Measurements from ENCODE around the gene HSD17B2. TPM values are rescaled to one million over a fixed set of nuclear protein-coding genes. Genes with fewer than 3 reads are reported as not detected.
"Not testable (repeated sequence)": the region's sequence is repeated elsewhere in the genome, so short reads cannot be mapped to it uniquely, and the experiment has no call there.

HSD17B2 gene
- total and polyA plus RNA-seq, 2 donors from 2014 or later: 0.79 to 1.8 TPM

GRCh38 chr16:82096641-82097040, 61.6 kb downstream of the HSD17B2 start:
- H3K9me3 ChIP-seq (ENCODE audit: control insufficient read depth in 2 of 3, insufficient read depth in 1 of 3, low read length in 3 of 3): no peaks in the 10 kb centered on the region
- no peaks in the 10 kb centered on the region for H3K36me3 ChIP-seq (ENCODE audit: control insufficient read depth in 2 of 3, insufficient read depth in 3 of 3, low read length in 3 of 3)
- no peak for TF ChIP-seq CTCF (IDR thresholded peaks at IDR 0.05; ENCODE audit: borderline replicate concordance, extremely low read depth, insufficient read depth)
- no peak overlapping the region for H3K9ac ChIP-seq (ENCODE audit: low read length in 3 of 3)
- H3K4me1 ChIP-seq (ENCODE audit: control insufficient read depth in 2 of 3, insufficient read depth in 2 of 3, low read depth in 1 of 3, low read length in 3 of 3): no peaks in the 10 kb centered on the region
- H3K27ac ChIP-seq (ENCODE audit: low read depth in 2 of 2, low read length in 2 of 2): no peak overlapping the region
- intact Hi-C loops (cut with DNase I): no loop called here
- H3K4me3 ChIP-seq (ENCODE audit: low read length in 3 of 3): no peak overlapping the region
- no peaks in the 10 kb centered on the region for H3K27me3 ChIP-seq (ENCODE audit: control insufficient read depth, insufficient read depth, low read length)
- DNase-seq: no peak
- no peak for FAIRE-seq

GRCh38 chr16:82105107-82105506, 70.1 kb downstream of the HSD17B2 start:
- no peak for TF ChIP-seq CTCF (IDR thresholded peaks at IDR 0.05; ENCODE audit: borderline replicate concordance, extremely low read depth, insufficient read depth)
- DNase-seq (no peak), FAIRE-seq (no peak)
- intact Hi-C loops (cut with DNase I): no loop called here
- Histone ChIP-seq H3K27ac (ENCODE audit: low read depth in 2 of 2, low read length in 2 of 2) (no peak overlapping the region), H3K9me3 (ENCODE audit: control insufficient read depth in 2 of 3, insufficient read depth in 1 of 3, low read length in 3 of 3) (no peaks in the 10 kb centered on the region), H3K36me3 (ENCODE audit: control insufficient read depth in 2 of 3, insufficient read depth in 3 of 3, low read length in 3 of 3) (no peaks in the 10 kb centered on the region), H3K27me3 (ENCODE audit: control insufficient read depth, insufficient read depth, low read length) (no peaks in the 10 kb centered on the region), H3K4me3 (ENCODE audit: low read length in 3 of 3) (no peak overlapping the region), H3K9ac (ENCODE audit: low read length in 3 of 3) (no peak overlapping the region), H3K4me1 (ENCODE audit: control insufficient read depth in 2 of 3, insufficient read depth in 2 of 3, low read depth in 1 of 3, low read length in 3 of 3) (no peaks in the 10 kb centered on the region)

GRCh38 chr16:82108100-82108499, 73.0 kb downstream of the HSD17B2 start:
- DNase-seq (no peak), FAIRE-seq (no peak)
- no peak for TF ChIP-seq CTCF (IDR thresholded peaks at IDR 0.05; ENCODE audit: borderline replicate concordance, extremely low read depth, insufficient read depth)

GRCh38 chr16:82108774-82109173, 73.7 kb downstream of the HSD17B2 start:
- DNase-seq (no peak), FAIRE-seq (no peak)
- intact Hi-C loops (cut with DNase I): no loop called here
- Histone ChIP-seq H3K36me3 (ENCODE audit: control insufficient read depth in 2 of 3, insufficient read depth in 3 of 3, low read length in 3 of 3) (no peaks in the 10 kb centered on the region), H3K4me3 (ENCODE audit: low read length in 3 of 3) (no peak overlapping the region), H3K4me1 (ENCODE audit: control insufficient read depth in 2 of 3, insufficient read depth in 2 of 3, low read depth in 1 of 3, low read length in 3 of 3) (no peaks in the 10 kb centered on the region), H3K27me3 (ENCODE audit: control insufficient read depth, insufficient read depth, low read length) (no peaks in the 10 kb centered on the region), H3K9ac (ENCODE audit: low read length in 3 of 3) (no peak overlapping the region), H3K27ac (ENCODE audit: low read depth in 2 of 2, low read length in 2 of 2) (no peak overlapping the region), H3K9me3 (ENCODE audit: control insufficient read depth in 2 of 3, insufficient read depth in 1 of 3, low read length in 3 of 3) (no peaks in the 10 kb centered on the region)
- no peak for TF ChIP-seq CTCF (IDR thresholded peaks at IDR 0.05; ENCODE audit: borderline replicate concordance, extremely low read depth, insufficient read depth)

More at GRCh38 chr16:82108100-82108499, 73.0 kb downstream of the HSD17B2 start:
- Histone ChIP-seq H3K9ac (ENCODE audit: low read length in 3 of 3) (no peak overlapping the region), H3K9me3 (ENCODE audit: control insufficient read depth in 2 of 3, insufficient read depth in 1 of 3, low read length in 3 of 3) (no peaks in the 10 kb centered on the region), H3K27ac (ENCODE audit: low read depth in 2 of 2, low read length in 2 of 2) (no peak overlapping the region), H3K4me3 (ENCODE audit: low read length in 3 of 3) (no peak overlapping the region), H3K36me3 (ENCODE audit: control insufficient read depth in 2 of 3, insufficient read depth in 3 of 3, low read length in 3 of 3) (no peaks in the 10 kb centered on the region), H3K27me3 (ENCODE audit: control insufficient read depth, insufficient read depth, low read length) (no peaks in the 10 kb centered on the region), H3K4me1 (ENCODE audit: control insufficient read depth in 2 of 3, insufficient read depth in 2 of 3, low read depth in 1 of 3, low read length in 3 of 3) (no peaks in the 10 kb centered on the region)
- intact Hi-C loops (cut with DNase I): no loop called here

- H3K27ac ChIP-seq (ENCODE audit: low read depth in 2 of 2, low read length in 2 of 2); H3K9me3 ChIP-seq (ENCODE audit: control insufficient read depth in 2 of 3, insufficient read depth in 1 of 3, low read length in 3 of 3); FAIRE-seq; H3K4me3 ChIP-seq (ENCODE audit: low read length in 3 of 3); H3K36me3 ChIP-seq (ENCODE audit: control insufficient read depth in 2 of 3, insufficient read depth in 3 of 3, low read length in 3 of 3); DNase-seq; intact Hi-C loops (cut with DNase I); H3K9ac ChIP-seq (ENCODE audit: low read length in 3 of 3); H3K27me3 ChIP-seq (ENCODE audit: control insufficient read depth, insufficient read depth, low read length); H3K4me1 ChIP-seq (ENCODE audit: control insufficient read depth in 2 of 3, insufficient read depth in 2 of 3, low read depth in 1 of 3, low read length in 3 of 3): not testable (repeated sequence)
Measured at GRCh38 chr16:82109266-82109665, 74.2 kb downstream of the HSD17B2 start.

Measured in kidney (tissue), 14 donors.